ENCODE data around the gene MMS19.
"Not testable (repeated sequence)": the region's sequence is repeated elsewhere in the genome, so short reads cannot be mapped to it uniquely, and the experiment has no call there.

The MMS19 gene

GRCh38 chr10:97498841-97499560, 779 bp upstream of the MMS19 start, which contains the start of gene UBTD1:
UBTD1 (plus strand) TSS chr10:97498924; CDS start chr10:97499204, 280 bp downstream.
- DNase-seq, result no peak

GRCh38 chr10:97497572-97498075, 598 bp downstream of the MMS19 start:
- peak; percentile 63 to 66 for DNase-seq

GRCh38 chr10:97494863-97495506, 3.2 kb downstream of the MMS19 start:
- no peak for DNase-seq

- no peak for DNase-seq
Measured at GRCh38 chr10:97494151-97494550, 4.1 kb downstream of the MMS19 start.

GRCh38 chr10:97490592-97490991, 7.6 kb downstream of the MMS19 start:
- DNase-seq, result no peak

GRCh38 chr10:97485647-97486281, 12.5 kb downstream of the MMS19 start:
- DNase-seq, result no peak

- DNase-seq, result no peak
Measured at GRCh38 chr10:97483921-97484320, 14.3 kb downstream of the MMS19 start.

- DNase-seq, result no peak
Measured at GRCh38 chr10:97483506-97483905, 14.7 kb downstream of the MMS19 start.

GRCh38 chr10:97482381-97482780, 15.8 kb downstream of the MMS19 start:
- DNase-seq, result no peak

GRCh38 chr10:97481071-97481470, 17.2 kb downstream of the MMS19 start:
- no peak for DNase-seq

GRCh38 chr10:97479939-97480338, 18.3 kb downstream of the MMS19 start:
- DNase-seq, result peak in 1 of 2 experiments; percentile 1

- DNase-seq, result not testable (repeated sequence)
Measured at GRCh38 chr10:97479410-97479809, 18.8 kb downstream of the MMS19 start.

- no peak for DNase-seq
Measured at GRCh38 chr10:97475936-97476594, 22.2 kb downstream of the MMS19 start.

GRCh38 chr10:97474918-97475317, 23.3 kb downstream of the MMS19 start:
- no peak for DNase-seq

- DNase-seq, result not testable (repeated sequence)
Measured at GRCh38 chr10:97468781-97469180, 29.4 kb downstream of the MMS19 start.

GRCh38 chr10:97468162-97468561, 30.1 kb downstream of the MMS19 start:
- DNase-seq, result peak; percentile 1 to 25

- DNase-seq, result no peak
Measured at GRCh38 chr10:97466755-97467154, 31.5 kb downstream of the MMS19 start.

GRCh38 chr10:97465982-97466381, 32.2 kb downstream of the MMS19 start:
- no peak for DNase-seq

GRCh38 chr10:97464226-97464625, 34.0 kb downstream of the MMS19 start:
- no peak for DNase-seq

- peak; percentile 6 to 7 for DNase-seq
Measured at GRCh38 chr10:97463363-97464132, 34.7 kb downstream of the MMS19 start.

GRCh38 chr10:97462309-97462708, 35.9 kb downstream of the MMS19 start:
- DNase-seq, result no peak

- DNase-seq, result no peak
Measured at GRCh38 chr10:97459933-97460332, 38.3 kb downstream of the MMS19 start.
